Panc1 (cell line): ENCODE results near the gene RFTN1. TPM values are rescaled to one million over a fixed set of nuclear protein-coding genes. Genes with fewer than 3 reads are reported as not detected.

ENCODE experiments used
- ATAC-seq: fragments of 200-7000 bp; cut with Tn5 transposase; 2 replicates; pipeline ENCODE4 v1.9.1; 2020; ENCODE audit warnings: mild to moderate bottlenecking, moderate library complexity
- BruUV-seq: library from RNA; stranded (reverse); fragments of 400-500 nt; replicated peaks from 2 replicates; lab custom pipeline; 2021; lab: Mats Ljungman, UMichigan
- CTCF ChIA-PET: fragments of 300-600 bp; sonication (Branson Sonifier 250); formaldehyde crosslinking; loops from one replicate; lab custom pipeline; 2022; ENCODE audit warnings: antibody characterized with exemption; lab: Charles Lee
- POLR2A ChIA-PET: fragments of 300-600 bp; sonication (Branson Sonifier 250); formaldehyde crosslinking; loops from one replicate; lab custom pipeline; 2022; ENCODE audit warnings: antibody characterized with exemption; lab: Charles Lee
- DNase-seq: peaks from one replicate; pipeline ENCODE4 v3.0.0-alpha.2; 2010; ENCODE audit warnings: low read depth, low spot score
- H3K27ac ChIP-seq: 2 replicates; pipeline ENCODE4 v1.5.1; 2011; ENCODE audit warnings: mild to moderate bottlenecking, low read length, inconsistent platforms
- H3K27me3 ChIP-seq: fragments of 200-500 bp; sonication (Bioruptor generic); 2 replicates; pipeline ENCODE4 v1.6.0; 2014; ENCODE audit warnings: low read length, inconsistent platforms; ENCODE audit not compliant: control insufficient read depth, insufficient read depth
- H3K36me3 ChIP-seq: fragments of 200-500 bp; sonication (Bioruptor generic); 2 replicates; pipeline ENCODE4 v1.5.1; 2014; ENCODE audit warnings: inconsistent platforms, mild to moderate bottlenecking, low read length, moderate library complexity; ENCODE audit not compliant: control insufficient read depth, insufficient read depth
- H3K4me1 ChIP-seq: 2 replicates; pipeline ENCODE4 v1.5.1; 2011; ENCODE audit warnings: inconsistent platforms, mild to moderate bottlenecking, low read length, moderate library complexity; ENCODE audit not compliant: control insufficient read depth, insufficient read depth
- H3K4me3 ChIP-seq, 2 experiments: 2 replicates each; pipeline ENCODE4 v1.5.1; 2011 to 2012; ENCODE audit warnings: low read depth in 2 of 2, low read length in 2 of 2, mild to moderate bottlenecking in 2 of 2, inconsistent platforms in 1 of 2, moderate library complexity in 1 of 2
- H3K9me3 ChIP-seq: fragments of 200-500 bp; sonication (Bioruptor generic); 2 replicates; pipeline ENCODE4 v1.5.1; 2014; ENCODE audit warnings: low read depth, mild to moderate bottlenecking, inconsistent platforms, low read length, moderate library complexity; ENCODE audit not compliant: control insufficient read depth, insufficient read depth
- POLR2AphosphoS5 ChIP-seq: IDR thresholded peaks from 2 replicates; pipeline ENCODE4 v1.6.1; 2012; ENCODE audit warnings: mild to moderate bottlenecking, low read depth, low read length, moderate library complexity
- REST ChIP-seq, 2 experiments: IDR thresholded peaks; 2 replicates each; pipeline ENCODE4 v1.6.1; 2011 to 2012; ENCODE audit warnings: low read depth in 2 of 2, control low read depth in 1 of 2, low read length in 1 of 2, mild to moderate bottlenecking in 1 of 2, moderate library complexity in 1 of 2; ENCODE audit not compliant: insufficient read depth in 1 of 2
- SIN3A ChIP-seq: IDR thresholded peaks from 2 replicates; pipeline ENCODE4 v1.6.1; 2012; ENCODE audit warnings: low read depth, mild to moderate bottlenecking, low read length, moderate library complexity, borderline replicate concordance; ENCODE audit not compliant: insufficient read depth
- TCF7L2 ChIP-seq: IDR thresholded peaks from 2 replicates; pipeline ENCODE4 v1.6.1; 2011; ENCODE audit warnings: mild to moderate bottlenecking, low read depth, low read length, inconsistent platforms
- in situ Hi-C: cut with HindIII; loops from 2 replicates; pipeline ENCODE4 v1.10.0; 2016; ENCODE audit warnings: low sequenced_read_pairs, low pct_unique_long_range_greater_than_20kb
- intact Hi-C: fragments of 100-400 bp; cut with micrococcal nuclease; formaldehyde crosslinking; loops from one replicate; pipeline ENCODE4 v1.10.0; 2022; ENCODE audit not compliant: unreplicated experiment
- total RNA-seq: library from RNA; stranded (reverse); gene quantifications from one replicate; pipeline ENCODE4 v1.2.1, GENCODE V29; 2021; ENCODE audit not compliant: unreplicated experiment
- TF ChIP-seq, protein P1 (sequence below): fragments of 450-650 bp; IDR thresholded peaks from 2 replicates; pipeline ENCODE4 v1.5.1; 2017; ENCODE audit warnings: mild to moderate bottlenecking

The RFTN1 gene
- total RNA-seq, 1 experiment from 2014 or later: 0.90 TPM

GRCh38 chr3:16509721-16510619 is 3.5 kb downstream of the RFTN1 start:
- Histone ChIP-seq H3K4me3 (no peak overlapping the region), H3K4me1 (no peaks in the 10 kb centered on the region; the same call in 1 of the 2 replicates), H3K9me3 (no peaks in the 10 kb centered on the region), H3K27me3 (peaks cover 2% of the 10 kb centered on the region; the same call in 1 of the 2 replicates), H3K27ac (no peak overlapping the region), H3K36me3 (no peaks in the 10 kb centered on the region)
- POLR2A ChIA-PET: no interaction called here
- no TSS peak for BruUV-seq
- TF ChIP-seq REST (IDR thresholded peaks at IDR 0.05; ENCODE audit: insufficient read depth in 1 of 2, low read depth in 2 of 2, low read length in 1 of 2) (no peak), POLR2AphosphoS5 (no peak), SIN3A (no peak), TCF7L2 (no peak)
- TF ChIP-seq, protein P1, sequence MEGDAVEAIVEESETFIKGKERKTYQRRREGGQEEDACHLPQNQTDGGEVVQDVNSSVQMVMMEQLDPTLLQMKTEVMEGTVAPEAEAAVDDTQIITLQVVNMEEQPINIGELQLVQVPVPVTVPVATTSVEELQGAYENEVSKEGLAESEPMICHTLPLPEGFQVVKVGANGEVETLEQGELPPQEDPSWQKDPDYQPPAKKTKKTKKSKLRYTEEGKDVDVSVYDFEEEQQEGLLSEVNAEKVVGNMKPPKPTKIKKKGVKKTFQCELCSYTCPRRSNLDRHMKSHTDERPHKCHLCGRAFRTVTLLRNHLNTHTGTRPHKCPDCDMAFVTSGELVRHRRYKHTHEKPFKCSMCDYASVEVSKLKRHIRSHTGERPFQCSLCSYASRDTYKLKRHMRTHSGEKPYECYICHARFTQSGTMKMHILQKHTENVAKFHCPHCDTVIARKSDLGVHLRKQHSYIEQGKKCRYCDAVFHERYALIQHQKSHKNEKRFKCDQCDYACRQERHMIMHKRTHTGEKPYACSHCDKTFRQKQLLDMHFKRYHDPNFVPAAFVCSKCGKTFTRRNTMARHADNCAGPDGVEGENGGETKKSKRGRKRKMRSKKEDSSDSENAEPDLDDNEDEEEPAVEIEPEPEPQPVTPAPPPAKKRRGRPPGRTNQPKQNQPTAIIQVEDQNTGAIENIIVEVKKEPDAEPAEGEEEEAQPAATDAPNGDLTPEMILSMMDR: no peak
- no peak for DNase-seq
- intact Hi-C loops: no loop called here
- no peak for ATAC-seq
- in situ Hi-C loops: no loop called here
- CTCF ChIA-PET: interaction anchor here (0.6 kb wide), 1 partner anchor 77 kb away, joined by 3 read pairs; no protein-coding TSS in a partner anchor

DNA sequence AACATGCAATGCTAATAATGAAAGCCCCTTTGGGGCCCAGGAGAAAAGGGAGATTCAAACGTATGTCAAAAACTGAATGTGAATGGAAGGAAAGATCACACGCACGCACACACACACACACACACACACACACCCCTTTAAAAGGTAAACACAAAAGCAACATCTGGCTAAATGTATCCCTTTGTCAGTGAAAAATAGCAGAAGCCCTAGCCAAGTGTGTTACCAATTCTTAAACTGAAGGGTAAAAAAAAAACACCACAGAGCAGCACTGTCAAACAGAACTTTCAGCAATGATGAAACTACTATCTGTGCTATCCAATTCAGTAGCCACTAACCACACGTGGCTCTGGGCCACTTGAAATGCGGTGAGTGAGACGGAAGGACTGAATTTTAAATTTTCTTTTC is 4.9 kb downstream of the RFTN1 start:
- DNase-seq: no peak
- no peaks in the 10 kb centered on the region; the same call in 1 of the 2 replicates for H3K4me1 ChIP-seq
- H3K27ac ChIP-seq: no peak overlapping the region
- no peak for TF ChIP-seq SIN3A
- TF ChIP-seq, protein P1: no peak
- no peak for TF ChIP-seq TCF7L2
- TF ChIP-seq POLR2AphosphoS5: no peak
- TF ChIP-seq REST (IDR thresholded peaks at IDR 0.05; ENCODE audit: insufficient read depth in 1 of 2, low read depth in 2 of 2, low read length in 1 of 2): no peak
- intact Hi-C loops: no loop called here
- H3K4me3 ChIP-seq: no peak overlapping the region
- in situ Hi-C loops: no loop called here
- H3K27me3 ChIP-seq: no peaks in the 10 kb centered on the region
- ChIA-PET CTCF (no interaction called here), POLR2A (no interaction called here)
- no peaks in the 10 kb centered on the region for H3K9me3 ChIP-seq
- no peaks in the 10 kb centered on the region for H3K36me3 ChIP-seq
- ATAC-seq: no peak
- no TSS peak for BruUV-seq
